ENCODE data around the gene DNMBP.

DNA sequence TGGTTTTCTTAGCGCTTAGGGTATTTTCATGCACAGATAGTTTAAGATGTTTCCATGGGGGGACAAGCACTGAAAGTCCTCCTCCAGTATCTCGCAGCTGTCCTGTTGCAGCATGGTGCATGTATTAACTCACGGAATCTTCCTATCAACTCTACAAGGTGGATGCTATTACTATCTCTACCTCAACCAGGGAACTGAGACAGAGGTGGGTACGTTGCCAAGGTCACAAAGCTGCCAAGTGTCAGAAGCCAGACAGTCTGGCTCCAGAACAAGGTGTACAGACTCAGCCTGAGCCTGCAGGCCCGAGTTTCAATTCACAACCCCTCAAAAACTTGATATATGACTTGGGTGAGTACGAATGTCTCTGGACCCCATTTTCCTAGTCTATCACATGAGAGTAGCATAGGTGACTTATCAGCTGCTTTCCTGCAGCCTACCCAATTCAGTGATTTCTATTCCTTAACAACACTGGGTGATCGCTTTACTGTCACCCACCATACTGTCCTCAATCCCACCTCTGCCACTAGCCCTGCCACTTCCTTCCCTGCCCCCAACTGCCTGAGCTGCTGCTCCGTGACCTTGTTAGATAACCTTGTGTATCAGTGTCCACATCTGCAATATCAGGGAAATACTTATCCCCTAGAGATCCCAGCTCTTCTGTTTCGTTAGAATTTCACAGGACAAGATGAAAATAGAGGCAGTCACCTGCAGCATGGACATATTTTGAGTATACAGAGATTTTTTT lies 135.2 kb downstream of the DNMBP start:
- no peak for TF ChIP-seq EZH2phosphoT487 (IDR thresholded peaks at IDR 0.05; ENCODE audit: insufficient read depth, low read depth)
- TF ChIP-seq EZH2 (IDR thresholded peaks at IDR 0.05; ENCODE audit: insufficient read depth, poor library complexity, severe bottlenecking), result no peak
